Left lung (tissue), 10 donors: Measurements from ENCODE around the gene BCOR. TPM values are rescaled to one million over a fixed set of nuclear protein-coding genes. Genes with fewer than 3 reads are reported as not detected.

ENCODE experiments used
- ATAC-seq: fragments of 200-7000 bp; cut with Tn5 transposase; one replicate; pipeline ENCODE4 v1.9.1; 2020; ENCODE audit warnings: moderate library complexity
- DNase-seq, 4 donors: peaks; one replicate each; pipeline ENCODE4 v3.0.0-alpha.2; 2013 to 2020
- H3K27ac ChIP-seq, 2 donors: fragments of 200-600 bp; sonication (generic) in 1 of 2; one replicate each; pipeline versions ENCODE4 v1.5.0 to v1.8.0; 2020 to 2021
- H3K27me3 ChIP-seq, 2 donors: fragments of 200-600 bp; sonication (generic) in 1 of 2; one replicate each; pipeline versions ENCODE4 v1.5.0 to v1.8.0; 2020 to 2021
- H3K36me3 ChIP-seq, 2 donors: fragments of 200-600 bp; sonication (generic) in 1 of 2; one replicate each; pipeline versions ENCODE4 v1.5.0 to v1.8.0; 2020 to 2021
- H3K4me1 ChIP-seq, 2 donors: fragments of 200-600 bp; one replicate each; pipeline ENCODE4 v1.8.0; 2021
- H3K4me3 ChIP-seq, 2 donors: fragments of 200-600 bp; sonication (generic) in 1 of 2; one replicate each; pipeline versions ENCODE4 v1.5.0 to v1.8.0; 2020 to 2021; ENCODE audit warnings: mild to moderate bottlenecking in 1 of 2
- H3K9me3 ChIP-seq, 2 donors: fragments of 200-600 bp; sonication (generic) in 1 of 2; one replicate each; pipeline versions ENCODE4 v1.5.0 to v1.8.0; 2020 to 2021
- intact Hi-C, 2 donors: fragments of 100-400 bp; cut with DNase I; formaldehyde crosslinking; loops; one replicate each; pipeline versions ENCODE4 v1.11.2 to v1.14.2; 2022
- polyA plus RNA-seq, 6 donors: library from polyadenylated mRNA; unstranded; fragments of 120-200 nt; gene quantifications; one replicate each; pipeline ENCODE4 v1.2.1, GENCODE V29; 2013; ENCODE audit not compliant: insufficient read length in 6 of 6
- total RNA-seq, 2 donors: library from RNA; stranded (reverse); fragmentation: NEBNext Ultra II Directional; extraction: Animal tissue kit (Norgen Biotek cat#: 25700); gene quantifications; one replicate each; pipeline ENCODE4 v1.2.1, GENCODE V29; 2021
- TF ChIP-seq, protein P1 (sequence below), 2 donors: fragments of 200-600 bp; sonication (generic) in 1 of 2; IDR thresholded peaks; one replicate each; pipeline versions ENCODE4 v1.5.0 to v1.8.0; 2021; ENCODE audit warnings: antibody characterized with exemption in 2 of 2
- donor health status: DM: no; HTN: yes; CAD: no.
- donor health status: DM: no; HTN: no; CAD: no.

The BCOR gene
- total and polyA plus RNA-seq, 8 donors, result 19.0 to 65.1 (median 60.9) TPM

DNA sequence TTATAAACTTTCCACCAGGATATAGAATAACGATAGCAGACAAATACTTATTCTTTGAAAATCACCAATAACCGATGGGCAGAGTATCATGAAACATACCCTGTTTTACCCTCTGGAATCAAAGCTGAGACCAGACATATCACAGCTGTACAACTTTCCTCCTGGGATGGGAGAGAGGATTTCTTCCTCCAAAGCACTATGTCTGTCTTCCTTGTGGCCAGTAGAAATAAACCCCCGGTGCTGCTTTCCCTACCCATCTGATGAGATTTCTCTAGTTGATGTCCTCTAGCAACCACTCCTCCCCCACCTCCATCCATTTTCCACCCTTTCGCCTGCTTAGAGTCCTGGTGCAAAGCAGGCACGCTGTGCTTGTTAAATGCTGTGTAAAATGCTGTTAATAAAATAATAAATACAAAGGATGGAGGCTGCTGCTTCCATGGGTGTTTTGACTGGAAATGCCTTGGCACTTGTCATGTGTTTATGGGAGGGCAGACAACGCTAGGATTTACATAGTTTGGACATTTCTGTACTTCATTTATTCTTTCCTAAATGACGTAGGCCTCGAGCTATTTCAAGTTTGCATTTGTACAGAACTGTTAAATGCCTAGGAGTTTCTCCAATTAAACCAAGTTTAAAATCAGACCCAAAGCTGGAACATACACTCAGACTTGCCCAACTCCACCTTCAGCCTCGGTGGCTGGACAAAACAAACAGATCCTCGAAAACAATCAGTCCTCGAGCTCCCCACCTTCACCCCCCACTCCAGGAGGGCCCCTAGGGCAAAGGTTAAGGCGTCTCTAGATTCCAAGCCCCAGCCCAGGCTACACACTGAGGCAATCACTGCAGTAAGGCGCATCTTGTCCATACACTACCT is 10.1 kb downstream of the BCOR start:
- TF ChIP-seq, protein P1, sequence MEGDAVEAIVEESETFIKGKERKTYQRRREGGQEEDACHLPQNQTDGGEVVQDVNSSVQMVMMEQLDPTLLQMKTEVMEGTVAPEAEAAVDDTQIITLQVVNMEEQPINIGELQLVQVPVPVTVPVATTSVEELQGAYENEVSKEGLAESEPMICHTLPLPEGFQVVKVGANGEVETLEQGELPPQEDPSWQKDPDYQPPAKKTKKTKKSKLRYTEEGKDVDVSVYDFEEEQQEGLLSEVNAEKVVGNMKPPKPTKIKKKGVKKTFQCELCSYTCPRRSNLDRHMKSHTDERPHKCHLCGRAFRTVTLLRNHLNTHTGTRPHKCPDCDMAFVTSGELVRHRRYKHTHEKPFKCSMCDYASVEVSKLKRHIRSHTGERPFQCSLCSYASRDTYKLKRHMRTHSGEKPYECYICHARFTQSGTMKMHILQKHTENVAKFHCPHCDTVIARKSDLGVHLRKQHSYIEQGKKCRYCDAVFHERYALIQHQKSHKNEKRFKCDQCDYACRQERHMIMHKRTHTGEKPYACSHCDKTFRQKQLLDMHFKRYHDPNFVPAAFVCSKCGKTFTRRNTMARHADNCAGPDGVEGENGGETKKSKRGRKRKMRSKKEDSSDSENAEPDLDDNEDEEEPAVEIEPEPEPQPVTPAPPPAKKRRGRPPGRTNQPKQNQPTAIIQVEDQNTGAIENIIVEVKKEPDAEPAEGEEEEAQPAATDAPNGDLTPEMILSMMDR (IDR thresholded peaks at IDR 0.05), result no peak
- DNase-seq, result no peak
- H3K4me3 ChIP-seq, result no peak overlapping the region
- H3K36me3 ChIP-seq, result no peaks in the 10 kb centered on the region
- intact Hi-C loops, result no loop called here
- no peaks in the 10 kb centered on the region for H3K9me3 ChIP-seq
- ATAC-seq, result no peak
- no peak overlapping the region for H3K27ac ChIP-seq
- H3K27me3 ChIP-seq, result peaks cover 0 to 48% of the 10 kb centered on the region in 2 donors
- H3K4me1 ChIP-seq, result peaks cover 4 to 80% of the 10 kb centered on the region in 2 donors

DNA sequence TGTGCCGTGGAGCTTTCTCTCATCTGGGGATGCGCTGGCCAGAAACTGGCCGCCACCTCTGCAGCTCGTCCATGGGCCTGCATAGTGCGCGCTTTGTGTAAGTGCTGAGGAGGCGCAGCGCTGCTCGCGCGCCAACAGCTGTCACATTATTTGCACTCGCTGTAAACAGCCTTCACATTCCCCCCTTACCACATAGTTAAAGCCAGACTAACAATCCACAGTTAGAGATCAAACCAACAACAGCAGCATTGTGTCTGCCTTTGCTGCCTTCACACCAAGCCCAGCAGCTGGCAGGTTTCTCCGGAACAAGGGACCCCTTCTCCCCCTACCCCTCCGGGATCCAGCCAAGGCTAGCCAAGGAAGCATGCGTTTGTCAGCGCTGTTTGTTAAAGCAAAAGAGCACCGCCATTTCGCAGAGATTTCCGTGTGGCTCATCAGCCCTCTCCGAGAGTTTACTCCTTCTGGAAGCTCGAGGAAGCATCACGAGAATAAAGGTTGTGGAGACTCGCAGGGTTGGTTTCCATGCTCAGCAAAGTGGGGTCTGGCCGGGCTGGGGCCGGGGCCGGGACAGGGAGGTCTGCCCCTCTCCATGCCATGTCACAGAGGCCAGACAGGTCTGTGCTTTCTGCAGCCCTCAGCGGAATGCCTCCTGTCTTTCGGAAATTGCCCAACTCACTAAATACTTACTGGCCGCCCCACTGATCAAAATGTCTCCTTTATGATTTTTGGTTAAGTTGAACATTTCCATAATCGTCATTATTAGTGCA is 11.0 kb downstream of the BCOR start:
- Histone ChIP-seq H3K36me3 (no peaks in the 10 kb centered on the region), H3K4me3 (no peak overlapping the region), H3K27ac (peak overlapping the region in 1 of 2 donors; percentile 4), H3K9me3 (no peaks in the 10 kb centered on the region), H3K27me3 (peaks cover 0 to 40% of the 10 kb centered on the region in 2 donors), H3K4me1 (peaks cover 4 to 79% of the 10 kb centered on the region in 2 donors)
- TF ChIP-seq, protein P1 (IDR thresholded peaks at IDR 0.05), result no peak
- intact Hi-C loops, result no loop called here
- peak in 1 of 4 donors; percentile 88 for DNase-seq
- ATAC-seq, result no peak

DNA sequence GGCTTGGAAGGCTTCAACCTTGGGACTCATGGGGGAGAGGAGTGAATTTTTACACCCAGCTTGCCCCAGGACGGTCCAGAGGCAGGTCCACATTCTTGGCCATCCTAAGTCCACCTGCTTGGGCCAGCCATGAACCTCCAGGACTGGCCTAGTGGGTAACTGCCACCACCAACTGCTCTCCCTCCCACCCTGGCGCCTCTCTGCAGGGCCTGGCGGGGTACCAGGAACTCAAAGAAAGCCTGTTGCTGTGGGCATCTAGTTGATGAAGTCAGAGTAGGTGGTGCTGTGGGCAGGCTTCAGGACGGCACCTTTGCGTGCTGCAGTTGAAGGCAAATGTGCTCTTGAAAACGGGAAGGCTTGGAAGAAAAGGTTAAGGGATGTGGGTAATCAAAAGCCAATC is 12.0 kb downstream of the BCOR start:
- intact Hi-C loops, result no loop called here
- no peak overlapping the region for H3K27ac ChIP-seq
- ATAC-seq, result peak; percentile 3

DNA sequence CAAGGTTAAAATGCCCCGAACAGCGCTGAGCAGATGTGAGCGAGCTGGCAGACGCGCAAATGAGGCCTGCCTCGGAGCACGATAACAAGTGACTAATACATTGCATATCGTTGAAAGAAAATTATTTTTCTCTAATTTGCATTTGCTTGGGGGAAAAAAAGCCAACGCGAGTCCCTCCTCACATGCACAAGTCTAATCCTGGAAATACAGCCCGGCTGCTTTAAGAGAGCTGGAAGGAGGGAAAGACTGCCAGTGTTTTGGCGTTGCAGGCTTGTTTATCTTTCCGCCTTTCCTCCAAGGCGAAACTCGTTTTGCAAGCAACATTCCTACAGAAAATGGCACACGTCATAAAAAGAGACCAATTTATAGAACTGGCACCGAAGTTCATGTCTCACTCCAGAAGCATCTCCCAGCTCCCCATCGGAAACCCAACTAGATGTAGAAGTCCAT is 12.6 kb downstream of the BCOR start:
- ATAC-seq (peak; percentile 29), DNase-seq (no peak)
- H3K4me1 ChIP-seq, result peaks cover 0 to 67% of the 10 kb centered on the region in 2 donors
- no peak overlapping the region for H3K4me3 ChIP-seq
- no peak overlapping the region for H3K27ac ChIP-seq
- no peaks in the 10 kb centered on the region for H3K9me3 ChIP-seq
- H3K36me3 ChIP-seq, result no peaks in the 10 kb centered on the region
- H3K27me3 ChIP-seq, result peaks cover 0 to 24% of the 10 kb centered on the region in 2 donors
- intact Hi-C loops, result no loop called here
- TF ChIP-seq, protein P1 (IDR thresholded peaks at IDR 0.05), result no peak

More for the DNA sequence above, 12.0 kb downstream of the BCOR start:
- Histone ChIP-seq H3K9me3 (no peaks in the 10 kb centered on the region), H3K36me3 (no peaks in the 10 kb centered on the region), H3K4me3 (no peak overlapping the region), H3K27me3 (peaks cover 0 to 30% of the 10 kb centered on the region in 2 donors), H3K4me1 (peaks cover 1 to 69% of the 10 kb centered on the region in 2 donors)
- peak in 1 of 4 donors; percentile 36 for DNase-seq
- TF ChIP-seq, protein P1 (IDR thresholded peaks at IDR 0.05), result no peak
